ENCODE results near the gene IGSF5. TPM values are rescaled to one million over a fixed set of nuclear protein-coding genes. Genes with fewer than 3 reads are reported as not detected.
"Not testable (repeated sequence)": the region's sequence is repeated elsewhere in the genome, so short reads cannot be mapped to it uniquely, and the experiment has no call there.

IGSF5 gene
- total RNA-seq, 1 experiment from 2014 or later, result not detected

DNA sequence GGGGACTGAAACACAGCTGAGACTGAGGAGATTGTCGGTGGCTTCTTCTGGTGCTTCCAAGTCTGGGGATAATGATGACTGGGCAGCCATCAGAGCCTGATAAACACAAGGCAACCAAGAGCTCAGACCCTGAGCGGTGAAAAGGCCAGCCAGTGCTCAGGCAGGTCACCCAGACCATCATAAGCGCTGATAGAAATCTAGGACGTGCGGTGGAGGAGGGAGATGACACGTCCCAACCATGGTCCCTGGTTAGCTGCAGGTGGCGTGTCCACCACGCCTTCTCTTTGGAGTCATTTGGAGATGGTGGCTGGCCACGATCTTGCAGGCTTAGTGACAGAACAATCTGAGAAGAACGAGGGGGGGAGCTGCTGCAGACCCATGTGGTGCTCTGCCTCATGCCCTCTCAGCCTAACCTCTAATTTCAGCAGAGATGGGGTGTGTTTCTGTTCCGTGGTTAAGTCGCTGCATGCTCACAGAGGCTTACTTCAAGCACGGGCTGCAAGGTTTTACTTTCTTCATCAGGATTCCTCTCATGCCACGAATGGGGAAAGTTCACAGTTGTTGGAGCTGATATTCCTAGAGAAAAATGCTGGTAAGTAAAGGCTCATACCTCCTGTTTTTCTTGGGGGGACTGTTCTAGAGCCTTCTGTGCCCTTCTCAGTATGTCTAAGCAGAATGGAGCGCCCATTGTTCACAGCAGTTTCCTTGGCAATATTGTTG lies 17.4 kb upstream of the IGSF5 start:
- Histone ChIP-seq H3K4me3 (no peak overlapping the region), H3K36me3 (no peaks in the 10 kb centered on the region), H3K9me3 (no peaks in the 10 kb centered on the region), H3K27me3 (peaks cover 2% of the 10 kb centered on the region; the same call in 1 of the 2 replicates)
- no peak for DNase-seq

DNA sequence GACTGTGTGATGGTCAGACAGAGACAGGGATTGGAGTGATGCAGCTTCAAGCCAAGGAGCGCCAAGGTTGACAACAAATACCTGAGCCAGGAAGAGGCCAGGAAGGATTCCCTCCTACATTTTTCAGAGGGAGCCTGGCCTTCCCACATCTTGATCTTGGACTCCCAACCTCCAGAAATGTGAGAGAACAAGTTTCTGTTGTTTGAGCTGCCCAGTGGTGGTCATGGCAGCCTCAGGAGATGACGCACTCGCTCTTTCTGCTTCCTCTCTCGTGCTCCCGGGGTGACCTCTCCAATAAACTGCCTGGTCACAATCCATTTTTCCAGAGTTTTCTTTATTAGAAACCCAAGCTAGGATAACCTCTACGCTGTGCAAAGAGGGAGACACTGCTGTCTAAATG lies 16.6 kb upstream of the IGSF5 start:
- H3K4me3 ChIP-seq, result no peak overlapping the region
- H3K36me3 ChIP-seq, result no peaks in the 10 kb centered on the region
- no peaks in the 10 kb centered on the region for H3K9me3 ChIP-seq
- no peak for DNase-seq
- peaks cover 2% of the 10 kb centered on the region; the same call in 1 of the 2 replicates for H3K27me3 ChIP-seq

DNA sequence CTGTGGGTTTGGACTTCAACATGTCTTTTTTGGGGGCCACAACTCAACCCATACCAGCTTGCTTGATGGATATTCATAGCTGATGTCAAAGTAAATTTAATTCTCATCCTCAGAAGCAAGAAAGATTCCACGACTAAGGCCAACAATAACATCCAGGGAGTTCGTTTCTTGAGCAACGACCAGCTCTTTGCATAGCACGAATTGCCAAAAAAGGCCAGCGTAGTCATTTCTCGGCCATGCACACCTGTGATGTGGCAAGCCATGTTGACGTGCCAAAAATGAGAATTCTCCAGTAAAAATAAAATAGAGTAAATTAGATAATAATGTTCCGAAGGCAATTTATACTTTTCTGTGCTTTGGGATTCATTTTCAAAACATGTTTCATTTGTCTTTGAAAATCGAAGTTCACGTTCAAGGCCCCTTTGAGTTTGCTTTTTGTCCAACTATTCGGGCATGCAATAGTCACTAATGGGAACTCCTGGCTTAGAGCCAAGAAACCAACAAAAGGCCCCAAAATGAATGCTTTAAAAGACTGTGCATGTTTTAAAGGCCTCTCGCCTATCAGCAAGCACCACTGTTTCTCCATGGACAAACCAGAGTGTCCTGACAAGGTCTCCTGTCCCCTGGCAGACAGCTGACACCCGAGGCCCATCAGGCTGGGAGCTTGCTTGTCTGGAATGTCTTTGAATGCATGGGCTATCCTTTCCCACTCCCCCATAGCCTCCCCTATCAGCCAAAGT lies 14.4 kb upstream of the IGSF5 start:
- no peaks in the 10 kb centered on the region for H3K36me3 ChIP-seq
- peaks cover 2% of the 10 kb centered on the region; the same call in 1 of the 2 replicates for H3K27me3 ChIP-seq
- no peaks in the 10 kb centered on the region for H3K9me3 ChIP-seq
- no peak for DNase-seq
- no peak overlapping the region for H3K4me3 ChIP-seq

DNA sequence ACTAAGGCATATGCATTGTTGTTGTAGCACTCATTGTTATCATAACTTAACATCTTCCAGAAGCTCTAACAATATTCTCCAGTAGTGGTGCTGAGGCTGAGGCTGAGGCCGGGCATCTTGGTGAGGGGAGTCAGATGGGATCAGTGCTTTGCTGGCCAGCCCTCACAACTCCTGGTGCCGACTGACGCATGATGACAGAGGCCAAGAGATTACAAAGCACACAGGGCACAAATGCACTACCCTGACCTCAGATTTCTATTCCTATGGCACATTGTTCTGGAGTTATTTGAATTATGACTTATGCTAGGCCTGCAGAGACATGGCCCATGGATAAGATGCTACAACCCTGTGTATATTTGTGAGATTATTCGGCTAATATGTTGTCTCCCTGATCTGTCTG lies 8.3 kb upstream of the IGSF5 start:
- Histone ChIP-seq H3K36me3 (no peaks in the 10 kb centered on the region), H3K27me3 (no peaks in the 10 kb centered on the region), H3K4me3 (no peak overlapping the region), H3K9me3 (no peaks in the 10 kb centered on the region)
- DNase-seq, result no peak

DNA sequence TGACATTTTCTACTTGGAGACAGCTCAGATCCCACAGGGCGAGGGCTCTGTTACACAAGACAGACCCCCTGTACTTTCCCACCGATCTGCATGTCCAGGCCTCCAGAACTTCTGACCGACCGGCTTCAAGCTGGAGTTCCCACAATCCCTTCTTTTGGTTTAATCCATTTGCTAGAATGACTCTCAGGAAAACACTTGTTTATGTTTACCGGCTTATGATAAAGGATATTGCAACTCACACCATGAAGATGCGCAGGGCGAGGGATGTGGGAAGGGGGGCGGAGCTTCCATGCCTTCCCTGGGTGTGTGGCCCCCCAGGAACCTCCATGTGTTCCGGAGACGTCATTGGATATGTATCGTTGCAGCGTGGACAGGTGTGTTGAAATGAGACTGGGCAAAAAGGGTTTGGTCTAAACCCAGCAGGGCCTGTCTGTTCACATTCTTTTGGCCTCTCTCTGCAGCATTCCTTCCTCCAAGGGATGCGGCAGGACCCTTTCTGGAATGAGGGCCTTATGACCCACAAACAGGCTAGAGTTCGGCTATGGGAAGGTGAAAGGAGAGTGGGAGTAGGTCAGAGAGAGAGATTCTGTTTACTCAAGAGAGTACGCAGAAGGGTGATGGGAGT lies 7.5 kb upstream of the IGSF5 start:
- Histone ChIP-seq H3K27me3 (no peaks in the 10 kb centered on the region), H3K4me3 (no peak overlapping the region), H3K9me3 (no peaks in the 10 kb centered on the region)

DNA sequence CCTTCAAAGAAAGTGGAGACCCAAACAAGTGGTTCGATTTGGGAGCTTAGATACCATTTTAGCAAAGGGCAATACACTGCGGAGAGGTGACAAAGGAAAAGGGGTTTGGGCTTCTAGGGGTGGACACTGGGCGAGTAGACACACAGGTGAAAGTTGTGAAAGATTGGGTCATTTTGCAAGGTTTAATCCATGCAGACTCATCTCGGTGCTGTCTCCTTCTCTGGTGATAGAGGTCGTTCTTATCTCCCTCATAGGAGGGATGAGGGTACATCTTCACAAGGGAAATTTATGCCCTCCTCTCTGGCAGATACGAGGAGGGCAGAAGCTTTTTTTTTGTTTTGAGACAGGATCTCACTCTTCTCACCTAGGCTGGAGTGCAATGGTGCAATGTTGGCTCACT lies 6.4 kb upstream of the IGSF5 start:
- H3K9me3 ChIP-seq, result no peaks in the 10 kb centered on the region
- no peaks in the 10 kb centered on the region for H3K36me3 ChIP-seq
- no peaks in the 10 kb centered on the region for H3K27me3 ChIP-seq
- no peak for DNase-seq
- H3K4me3 ChIP-seq, result no peak overlapping the region

More for the DNA sequence above, 7.5 kb upstream of the IGSF5 start:
- no peaks in the 10 kb centered on the region for H3K36me3 ChIP-seq
- no peak for DNase-seq

DNA sequence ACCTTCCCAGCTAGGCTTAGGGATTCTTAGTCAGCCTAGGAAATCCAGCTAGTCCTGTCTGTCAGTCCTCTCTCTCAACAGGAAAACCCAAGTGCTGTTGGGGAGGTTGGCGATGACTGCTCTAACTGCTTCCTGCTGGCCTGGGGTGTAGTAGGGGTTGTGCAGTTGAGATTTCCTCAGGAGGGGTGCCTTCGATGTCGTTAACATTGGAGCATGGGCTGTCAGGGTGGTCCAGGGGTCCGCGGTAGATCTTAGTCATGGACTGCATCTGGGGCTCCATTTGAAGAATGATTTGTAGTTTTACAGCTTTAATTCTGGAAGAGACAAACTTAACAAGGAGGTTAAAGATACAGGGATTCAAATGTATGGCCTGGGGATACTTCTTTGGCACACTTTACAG lies 5.5 kb upstream of the IGSF5 start:
- not testable (repeated sequence) for H3K9me3 ChIP-seq, H3K4me3 ChIP-seq, H3K36me3 ChIP-seq, H3K27me3 ChIP-seq, DNase-seq

DNA sequence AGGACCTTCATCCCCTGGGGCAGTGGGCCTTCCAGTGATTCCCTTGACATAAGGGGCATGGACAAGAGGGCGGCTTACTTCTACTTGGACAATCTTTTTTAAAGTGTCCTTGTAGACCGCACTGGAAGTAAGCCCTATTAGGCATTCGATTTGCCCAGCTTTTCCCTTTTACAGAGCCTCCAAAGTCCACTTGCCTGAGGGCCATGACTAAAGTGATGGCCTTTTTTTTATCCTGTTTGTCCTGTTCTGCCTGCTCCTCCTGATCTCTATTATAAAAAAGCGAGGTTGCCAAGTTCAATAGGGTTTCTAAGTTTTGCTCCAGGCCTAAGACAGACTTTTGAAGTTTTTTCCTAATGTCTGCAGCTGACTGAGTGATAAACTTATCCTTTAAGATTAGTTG lies 2.4 kb upstream of the IGSF5 start:
- not testable (repeated sequence) for DNase-seq, H3K36me3 ChIP-seq, H3K9me3 ChIP-seq, H3K27me3 ChIP-seq, H3K4me3 ChIP-seq

DNA sequence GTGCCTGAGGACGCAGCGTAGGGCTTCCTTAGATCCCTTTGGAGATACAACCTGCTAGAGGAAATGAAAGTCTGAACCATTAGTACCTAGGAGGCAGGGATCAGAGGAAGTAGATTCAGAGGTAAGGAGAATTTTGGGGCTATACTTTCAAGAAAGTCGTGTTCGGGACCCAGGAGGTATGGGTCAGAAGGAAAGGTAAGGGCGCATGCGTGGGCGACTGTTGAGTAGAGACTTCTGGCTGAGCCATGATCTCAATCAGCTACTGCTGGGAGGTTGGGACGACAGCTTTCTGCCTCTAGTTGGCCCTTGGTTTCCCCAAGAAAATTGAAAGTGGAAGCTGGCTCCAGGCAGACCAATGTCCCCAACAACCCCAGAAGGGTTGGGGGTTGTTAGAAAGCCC lies 349 bp downstream of the IGSF5 start:
- not testable (repeated sequence) for H3K36me3 ChIP-seq, H3K9me3 ChIP-seq

DNA sequence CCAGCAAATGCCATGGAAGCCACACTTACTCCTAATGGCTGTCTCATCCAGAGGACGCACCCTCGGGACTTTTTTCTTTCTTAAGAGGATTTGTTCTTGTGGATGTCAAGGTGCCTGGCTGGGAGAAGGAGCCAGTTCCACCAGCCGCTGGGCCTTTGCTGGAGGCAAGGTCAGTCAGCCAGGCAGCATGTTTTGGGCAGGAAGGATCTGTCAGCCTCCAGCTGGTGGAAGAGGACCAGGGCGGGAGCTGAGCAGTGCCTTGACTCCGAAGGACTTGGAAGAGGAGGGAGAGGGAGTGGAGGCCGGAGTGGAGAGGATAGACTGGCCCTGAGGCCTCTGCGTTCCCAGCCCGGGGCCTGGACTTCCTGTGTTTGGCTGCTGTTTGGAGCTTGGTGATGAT lies 5.7 kb downstream of the IGSF5 start:
- no peaks in the 10 kb centered on the region for H3K36me3 ChIP-seq
- H3K27me3 ChIP-seq, result peaks cover 3% of the 10 kb centered on the region; the same call in 1 of the 2 replicates
- H3K9me3 ChIP-seq, result peaks cover 11% of the 10 kb centered on the region; the same call in 1 of the 2 replicates
- H3K4me3 ChIP-seq, result no peak overlapping the region
- DNase-seq, result no peak

More for the DNA sequence above, 349 bp downstream of the IGSF5 start:
- not testable (repeated sequence) for H3K4me3 ChIP-seq, H3K27me3 ChIP-seq, DNase-seq

DNA sequence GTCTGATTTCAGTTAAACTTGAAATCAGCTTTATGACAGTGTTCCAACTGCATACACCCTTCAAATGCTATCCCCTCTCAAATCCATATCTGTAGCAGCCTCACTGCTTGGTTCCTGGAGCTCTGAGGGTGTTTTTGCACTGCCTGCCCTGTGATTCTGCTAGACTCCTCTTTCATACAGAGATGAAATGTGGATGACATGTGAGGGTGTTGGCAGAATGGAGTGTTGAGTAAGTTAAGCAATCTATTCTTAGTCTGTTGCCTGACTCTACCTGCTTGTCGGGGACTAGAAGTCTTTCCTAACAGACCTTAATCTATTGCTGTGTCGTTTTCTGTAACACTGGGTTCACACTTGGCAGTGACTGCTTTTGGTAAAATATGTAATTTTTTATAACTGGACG lies 9.8 kb downstream of the IGSF5 start:
- 0 out of 2 replicates have a peak, but pooled peaks cover 3% of the 10 kb centered on the region for H3K27me3 ChIP-seq
- no peaks in the 10 kb centered on the region for H3K36me3 ChIP-seq
- peaks cover 11% of the 10 kb centered on the region; the same call in 1 of the 2 replicates for H3K9me3 ChIP-seq
- no peak overlapping the region for H3K4me3 ChIP-seq
- no peak for DNase-seq

DNA sequence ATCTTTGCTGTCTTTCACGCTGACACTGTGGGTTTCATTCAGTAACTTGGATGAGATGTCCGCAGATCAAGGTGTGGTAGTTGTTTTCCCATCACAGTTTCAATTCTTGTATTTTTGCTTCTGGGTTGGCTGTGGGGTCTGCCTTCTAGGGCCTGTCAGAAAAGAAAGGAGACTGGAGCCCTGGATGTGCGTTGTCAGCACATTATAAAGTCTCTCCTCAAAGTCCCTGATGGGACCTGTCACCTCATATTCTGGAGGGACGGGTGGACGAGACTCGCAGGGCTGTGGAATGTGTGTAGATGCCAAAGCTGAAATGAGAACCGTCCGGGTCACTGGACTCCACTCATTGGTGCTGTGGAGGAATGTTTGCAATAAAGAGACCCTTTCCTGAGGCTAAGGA lies 11.3 kb downstream of the IGSF5 start:
- Histone ChIP-seq H3K4me3 (no peak overlapping the region), H3K9me3 (peaks cover 11% of the 10 kb centered on the region; the same call in 1 of the 2 replicates), H3K27me3 (0 out of 2 replicates have a peak, but pooled peaks cover 3% of the 10 kb centered on the region), H3K36me3 (no peaks in the 10 kb centered on the region)
- no peak for DNase-seq

DNA sequence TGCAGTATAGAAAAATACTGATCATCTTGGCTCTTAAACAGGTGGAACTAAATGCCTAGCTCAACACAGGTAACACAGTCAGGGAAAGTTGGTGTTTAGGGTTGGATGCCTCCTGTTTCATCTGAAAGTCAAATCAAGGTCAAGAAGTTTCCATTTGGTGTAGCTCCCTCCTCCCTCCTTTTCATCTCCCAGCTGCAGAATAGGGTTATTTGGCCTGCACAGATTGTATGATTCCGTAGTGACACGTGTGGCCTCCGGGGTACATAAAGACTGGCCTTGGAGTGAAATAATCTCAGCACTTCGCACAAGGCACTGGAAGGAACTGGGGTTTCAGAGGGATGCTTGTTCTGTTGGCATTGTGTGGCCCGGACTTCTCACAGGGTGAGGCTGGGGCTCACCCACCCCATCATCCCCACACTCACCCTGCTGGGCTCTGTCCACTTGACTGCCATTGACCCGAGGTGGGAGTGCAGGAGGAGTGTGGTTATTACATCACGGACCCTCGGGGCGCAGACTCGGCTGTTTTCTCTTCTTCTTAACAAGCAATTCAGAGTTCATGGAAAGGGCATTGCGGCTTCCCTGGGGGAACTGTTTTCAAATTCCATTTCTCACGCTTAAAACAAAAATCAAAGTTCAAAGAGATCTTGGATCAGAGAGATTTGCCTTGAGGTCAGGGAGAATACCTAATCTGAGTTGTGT lies 18.4 kb downstream of the IGSF5 start:
- Histone ChIP-seq H3K36me3 (no peaks in the 10 kb centered on the region), H3K27me3 (peaks cover 7% of the 10 kb centered on the region), H3K9me3 (no peaks in the 10 kb centered on the region), H3K4me3 (no peak overlapping the region)
- no peak for DNase-seq

DNA sequence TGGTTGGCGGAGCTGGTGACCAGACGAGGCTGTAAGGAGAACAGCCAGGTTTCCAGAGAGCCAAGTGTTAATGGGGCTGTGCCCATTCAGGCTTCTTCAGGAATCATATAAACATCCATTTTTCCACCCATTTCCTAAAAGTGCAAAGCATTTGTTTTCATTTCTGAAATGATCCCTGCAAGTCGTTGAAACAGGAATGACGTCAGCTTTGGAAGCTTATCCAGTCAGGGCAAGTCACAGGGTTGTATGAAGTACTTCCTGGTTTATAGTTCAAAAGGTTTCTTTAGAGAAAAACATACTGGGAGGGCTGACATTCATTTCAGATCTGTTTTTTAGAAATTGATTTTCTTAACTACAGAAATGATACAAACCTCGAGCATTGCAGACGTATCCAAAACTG lies 29.2 kb downstream of the IGSF5 start:
- Histone ChIP-seq H3K4me3 (no peak overlapping the region), H3K27me3 (no peaks in the 10 kb centered on the region), H3K9me3 (no peaks in the 10 kb centered on the region), H3K36me3 (no peaks in the 10 kb centered on the region)
- DNase-seq, result no peak

DNA sequence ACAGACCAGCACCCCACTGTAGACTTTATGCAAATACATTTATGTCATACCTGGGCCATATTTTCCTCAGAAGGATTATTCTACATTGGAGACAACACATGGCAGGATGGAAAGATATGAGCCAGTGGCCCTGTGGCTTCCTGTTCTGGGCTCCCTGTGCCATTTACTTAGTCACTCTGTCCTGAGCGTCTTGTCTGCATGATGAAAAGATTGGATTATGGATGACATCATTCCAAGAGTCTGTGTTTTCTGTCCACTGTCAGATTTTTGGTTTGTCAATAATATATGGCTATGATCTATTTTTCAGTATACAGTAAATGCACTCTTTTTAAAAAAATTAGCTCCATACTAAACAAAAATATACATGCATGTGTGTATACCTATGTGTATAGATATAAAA lies 30.8 kb downstream of the IGSF5 start:
- DNase-seq, result no peak
- no peaks in the 10 kb centered on the region for H3K9me3 ChIP-seq
- no peaks in the 10 kb centered on the region for H3K36me3 ChIP-seq
- H3K4me3 ChIP-seq, result no peak overlapping the region
- no peaks in the 10 kb centered on the region for H3K27me3 ChIP-seq

DNA sequence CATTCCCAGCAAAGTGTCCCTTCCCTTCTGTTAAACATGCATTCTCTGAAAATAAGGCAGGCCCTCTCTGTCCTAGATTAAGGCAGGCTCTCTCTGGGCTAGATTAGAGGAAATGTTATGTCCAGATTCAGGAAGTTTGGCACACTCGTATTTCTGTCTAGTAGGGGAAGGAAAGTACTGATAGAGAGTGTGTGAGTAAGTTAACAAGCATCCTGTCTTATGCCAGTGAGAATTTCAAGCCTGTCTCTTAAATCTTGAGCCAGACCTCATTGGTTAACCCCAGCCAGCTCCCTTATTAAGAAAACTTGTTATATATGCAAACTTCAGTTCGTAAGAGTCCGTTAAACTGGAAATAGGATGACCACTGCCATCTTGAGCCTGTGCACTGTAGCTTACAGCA lies 31.6 kb downstream of the IGSF5 start:
- Histone ChIP-seq H3K9me3 (no peaks in the 10 kb centered on the region), H3K27me3 (no peaks in the 10 kb centered on the region), H3K36me3 (no peaks in the 10 kb centered on the region), H3K4me3 (no peak overlapping the region)
- no peak for DNase-seq

DNA sequence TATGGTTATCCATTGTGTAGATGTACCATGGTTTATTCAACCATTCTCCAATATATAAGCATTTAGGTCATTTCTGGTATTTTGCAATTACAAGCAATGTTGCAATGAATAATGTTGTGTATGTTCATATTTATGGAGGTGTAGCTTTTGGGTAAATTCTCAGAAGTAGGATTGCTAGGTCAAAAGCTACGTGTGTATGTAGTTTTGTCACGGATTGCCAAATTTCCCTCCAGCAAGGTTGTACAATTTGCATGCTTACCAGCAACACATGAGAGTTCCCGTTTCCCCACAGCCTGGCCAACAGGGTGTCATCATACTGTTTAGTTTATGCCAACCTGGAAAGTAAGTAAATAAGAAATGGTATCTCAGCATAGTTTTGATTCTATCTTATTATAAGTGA lies 36.3 kb downstream of the IGSF5 start:
- Histone ChIP-seq H3K4me3 (no peak overlapping the region), H3K36me3 (no peaks in the 10 kb centered on the region), H3K9me3 (no peaks in the 10 kb centered on the region), H3K27me3 (peaks cover 7% of the 10 kb centered on the region; the same call in 1 of the 2 replicates)
- no peak for DNase-seq
